GM13977 (cell line): ENCODE results near the gene HGFAC.
A peak's percentile ranks its signal among the peaks of the same experiment; 100 is the strongest.
"Not testable (repeated sequence)": the region's sequence is repeated elsewhere in the genome, so short reads cannot be mapped to it uniquely, and the experiment has no call there.

Source experiments
- DNase-seq: peaks from one replicate; pipeline ENCODE4 v3.0.0; 2012; ENCODE audit warnings: low spot score
- CTCF ChIP-seq: IDR thresholded peaks from 2 replicates; pipeline ENCODE4 v1.5.1; 2012; ENCODE audit warnings: mild to moderate bottlenecking, control low read depth; ENCODE audit not compliant: insufficient read depth; ENCODE audit errors: extremely low read depth, missing control alignments
- in situ Hi-C: fragments of 300-500 bp; cut with MboI; formaldehyde crosslinking; loops from one replicate; pipeline ENCODE4 v1.12.0; 2022; ENCODE audit warnings: low sequenced_read_pairs, low pct_unique_long_range_greater_than_20kb, mixed read lengths, inconsistent platforms; ENCODE audit not compliant: unreplicated experiment

Gene HGFAC

GRCh38 chr4:3451956-3452355 lies 10.2 kb downstream of the HGFAC start:
- TF ChIP-seq CTCF, result no peak
- in situ Hi-C loops, result loop anchor here (10.0 kb wide), 1 partner anchor 107 kb away; no protein-coding TSS in a partner anchor
- DNase-seq, result no peak

DNA sequence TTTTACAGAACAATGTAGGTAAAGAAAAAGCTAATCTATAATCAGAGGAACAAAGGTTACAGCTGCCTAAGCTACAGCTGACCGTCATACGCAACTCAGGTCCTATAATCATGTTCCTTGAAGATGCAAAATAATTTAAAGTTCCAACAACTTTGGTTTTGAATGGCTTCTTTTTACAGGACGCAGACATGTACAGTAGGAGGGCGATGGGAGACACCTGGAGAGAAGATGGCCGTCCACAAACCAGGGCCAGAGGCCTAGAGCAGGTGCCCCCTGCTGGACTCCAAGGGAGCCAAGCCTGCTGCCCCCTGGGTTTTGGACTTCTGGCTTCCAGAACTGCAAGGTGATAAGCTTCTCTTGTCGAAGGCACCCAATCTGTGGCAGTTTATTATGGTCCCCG lies 10.6 kb downstream of the HGFAC start:
- peak; percentile 27 for TF ChIP-seq CTCF
- DNase-seq, result no peak
- in situ Hi-C loops, result loop anchor here (10.0 kb wide), 1 partner anchor 108 kb away; no protein-coding TSS in a partner anchor

- in situ Hi-C loops, result loop anchor here (10.0 kb wide), 1 partner anchor 111 kb away; no protein-coding TSS in a partner anchor
Observed at GRCh38 chr4:3455596-3455995, 13.8 kb downstream of the HGFAC start.

GRCh38 chr4:3458371-3458770 lies 16.6 kb downstream of the HGFAC start:
- TF ChIP-seq CTCF, result no peak
- DNase-seq, result no peak
- in situ Hi-C loops, result loop anchor here (10.0 kb wide), 1 partner anchor 114 kb away; no protein-coding TSS in a partner anchor

More at GRCh38 chr4:3455596-3455995, 13.8 kb downstream of the HGFAC start:
- DNase-seq, result not testable (repeated sequence)

GRCh38 chr4:3459156-3459555 lies 17.4 kb downstream of the HGFAC start:
- not testable (repeated sequence) for DNase-seq
- in situ Hi-C loops, result loop anchor here (10.0 kb wide), 1 partner anchor 114 kb away; no protein-coding TSS in a partner anchor

DNA sequence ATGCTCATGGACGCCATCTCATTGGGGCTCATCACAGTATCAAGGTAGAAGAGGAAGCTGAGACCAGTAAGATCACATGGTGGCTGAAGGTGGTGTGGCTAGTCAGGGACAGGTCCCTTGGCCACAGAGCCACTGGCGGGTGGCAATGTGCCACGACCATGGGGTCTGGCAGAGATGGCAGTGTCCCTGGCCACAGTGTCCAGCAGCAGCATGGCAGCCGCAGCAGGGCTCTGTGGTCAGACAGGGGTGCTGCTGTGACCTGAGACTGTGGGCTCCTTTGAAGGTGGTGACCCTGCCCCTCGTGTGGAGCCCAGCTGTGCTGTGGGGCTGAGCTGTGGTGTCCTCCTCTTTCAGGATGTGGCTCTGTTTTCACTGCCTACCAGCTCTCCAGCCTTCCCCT lies 19.2 kb downstream of the HGFAC start:
- DNase-seq, result no peak
- in situ Hi-C loops, result no loop called here
- no peak for TF ChIP-seq CTCF

DNA sequence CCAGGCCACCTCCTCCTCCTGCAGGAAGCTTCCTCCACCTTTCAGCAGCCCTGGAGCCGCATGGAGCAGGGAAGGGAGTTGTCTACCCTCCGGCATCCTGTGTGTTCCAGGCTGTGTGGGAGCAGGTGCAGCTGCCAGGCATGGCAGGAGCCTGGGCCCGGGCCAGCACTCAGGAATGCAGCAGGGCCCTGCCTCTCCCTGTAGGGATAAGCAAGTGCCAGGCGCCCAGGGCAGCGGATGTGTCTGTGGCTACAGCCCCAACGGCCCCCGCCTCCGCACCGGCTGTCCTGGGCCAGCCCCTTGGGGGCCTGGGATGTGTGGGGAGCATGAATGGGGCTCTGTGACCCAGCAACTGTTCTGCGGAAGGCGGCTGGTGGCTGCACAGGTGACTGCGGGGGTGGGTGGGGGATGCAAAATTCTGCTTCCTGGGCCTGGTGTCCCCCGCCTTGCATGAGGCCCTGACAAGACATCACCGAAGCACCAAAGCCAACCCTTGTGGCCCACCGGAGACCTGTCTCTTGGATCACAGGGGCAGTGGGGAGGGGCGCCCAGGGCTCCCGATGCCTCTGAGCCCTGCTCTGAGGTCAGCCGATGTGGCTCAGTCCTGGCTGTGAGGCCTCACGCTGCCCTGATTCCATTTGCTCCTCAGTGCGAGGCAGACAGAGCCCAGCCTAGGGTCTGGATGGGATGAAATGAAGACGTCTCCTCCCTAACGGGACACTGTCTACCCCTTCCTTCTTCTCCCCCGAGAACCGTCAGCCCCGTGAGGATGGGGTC lies 19.9 kb downstream of the HGFAC start:
- DNase-seq, result no peak
- no peak for TF ChIP-seq CTCF
- in situ Hi-C loops, result no loop called here
